GM23338 (cell line): ENCODE data around the gene DISP3. TPM values are rescaled to one million over a fixed set of nuclear protein-coding genes. Genes with fewer than 3 reads are reported as not detected.

Experiments
- ATAC-seq: fragments of 200-7000 bp; cut with Tn5 transposase; 3 replicates; pipeline ENCODE4 v1.9.1; 2020
- DNase-seq: peaks from one replicate; pipeline ENCODE4 v3.0.0-alpha.2; 2015; ENCODE audit warnings: low spot score
- H2AFZ ChIP-seq: fragments of 200-600 bp; sonication (generic); 2 replicates; pipeline ENCODE4 v1.8.0; 2016; ENCODE audit warnings: antibody characterized with exemption, mild to moderate bottlenecking, moderate library complexity
- H3F3A ChIP-seq: fragments of 200-600 bp; sonication (generic); replicated peaks from 2 replicates; pipeline ENCODE4 v1.8.0; 2017; ENCODE audit warnings: antibody characterized with exemption, mixed run types, low read depth
- H3K27ac ChIP-seq: fragments of 200-600 bp; sonication (generic); 2 replicates; pipeline ENCODE4 v1.6.1; 2016; ENCODE audit warnings: low read depth
- H3K27me3 ChIP-seq: fragments of 200-600 bp; sonication (generic); 2 replicates; pipeline ENCODE4 v1.8.0; 2016; ENCODE audit warnings: mild to moderate bottlenecking, mixed run types, moderate library complexity; ENCODE audit not compliant: insufficient read depth
- H3K36me3 ChIP-seq: fragments of 200-600 bp; sonication (generic); 2 replicates; pipeline ENCODE4 v1.8.0; 2016; ENCODE audit warnings: mild to moderate bottlenecking; ENCODE audit not compliant: insufficient read depth
- H3K4me1 ChIP-seq: fragments of 200-600 bp; sonication (generic); 2 replicates; pipeline ENCODE4 v1.8.0; 2016; ENCODE audit warnings: mild to moderate bottlenecking, moderate library complexity; ENCODE audit not compliant: insufficient read depth
- H3K4me2 ChIP-seq: fragments of 200-600 bp; sonication (generic); 2 replicates; pipeline ENCODE4 v1.7.1; 2017; ENCODE audit warnings: mixed run types
- H3K4me3 ChIP-seq: fragments of 200-600 bp; sonication (generic); 2 replicates; pipeline ENCODE4 v1.6.1; 2016; ENCODE audit warnings: mixed run types
- H3K79me2 ChIP-seq: fragments of 200-600 bp; sonication (generic); replicated peaks from 2 replicates; pipeline ENCODE4 v1.8.0; 2017; ENCODE audit warnings: mild to moderate bottlenecking; ENCODE audit not compliant: insufficient read depth
- H3K9me2 ChIP-seq: fragments of 200-600 bp; sonication (generic); 2 replicates; pipeline ENCODE4 v1.8.0; 2017; ENCODE audit not compliant: insufficient read depth
- H4K20me1 ChIP-seq: fragments of 200-600 bp; sonication (generic); replicated peaks from 2 replicates; pipeline ENCODE4 v1.8.0; 2017; ENCODE audit warnings: mild to moderate bottlenecking; ENCODE audit not compliant: insufficient read depth
- H3K27ac Mint-ChIP-seq: 2 replicates; pipeline ENCODE4 v1.8.0; 2020; ENCODE audit warnings: inconsistent platforms, mild to moderate bottlenecking, moderate library complexity, mixed read lengths
- H3K27me3 Mint-ChIP-seq: 3 replicates; pipeline ENCODE4 v1.8.0; 2022; ENCODE audit warnings: low read depth, mild to moderate bottlenecking, moderate library complexity, mixed read lengths, inconsistent platforms; ENCODE audit not compliant: insufficient read depth, poor library complexity
- H3K36me3 Mint-ChIP-seq: 3 replicates; pipeline ENCODE4 v1.8.0; 2021; ENCODE audit warnings: low read depth, mild to moderate bottlenecking, inconsistent platforms, moderate library complexity, mixed read lengths
- H3K4me1 Mint-ChIP-seq: 3 replicates; pipeline ENCODE4 v1.8.0; 2020; ENCODE audit warnings: mild to moderate bottlenecking, inconsistent platforms, mixed read lengths
- H3K4me3 Mint-ChIP-seq: 3 replicates; pipeline ENCODE4 v1.8.0; 2021; ENCODE audit warnings: moderate library complexity, mild to moderate bottlenecking, inconsistent platforms, mixed read lengths
- H3K9me3 Mint-ChIP-seq: 3 replicates; pipeline ENCODE4 v1.8.0; 2020; ENCODE audit warnings: moderate library complexity, mild to moderate bottlenecking, inconsistent platforms, mixed read lengths
- CREB1 ChIP-seq: fragments of 250-450 bp; sonication (Bioruptor Pico); IDR thresholded peaks from 2 replicates; pipeline ENCODE4 v1.5.0; 2020; ENCODE audit warnings: low read depth, mild to moderate bottlenecking, moderate library complexity
- CTCF ChIP-seq, 2 experiments: fragments of 200-600 bp in 1 of 2; sonication (generic) in 1 of 2; conservative IDR thresholded peaks; 2 replicates each; pipeline versions ENCODE4 v1.5.1 to v1.6.1; 2016 to 2017; ENCODE audit warnings: antibody characterized with exemption in 2 of 2, low read depth in 2 of 2, mild to moderate bottlenecking in 2 of 2, moderate library complexity in 1 of 2
- ETS1 ChIP-seq: IDR thresholded peaks from 2 replicates; pipeline ENCODE4 v1.6.1; 2016; ENCODE audit warnings: antibody characterized with exemption
- JUNB ChIP-seq: IDR thresholded peaks from one replicate; pipeline ENCODE4 v1.6.1; 2016; ENCODE audit warnings: antibody characterized with exemption; ENCODE audit not compliant: unreplicated experiment
- NANOG ChIP-seq: IDR thresholded peaks from 2 replicates; pipeline ENCODE4 v1.6.1; 2016; ENCODE audit warnings: antibody characterized with exemption, borderline replicate concordance
- REST ChIP-seq: IDR thresholded peaks from one replicate; pipeline ENCODE4 v1.6.1; 2018; ENCODE audit warnings: antibody characterized with exemption; ENCODE audit not compliant: unreplicated experiment
- ZNF331 ChIP-seq: fragments of 250-450 bp; sonication (Bioruptor Pico); IDR thresholded peaks from 2 replicates; pipeline ENCODE4 v1.5.0; 2020; ENCODE audit warnings: low read depth, mild to moderate bottlenecking, moderate library complexity
- polyA plus RNA-seq: library from polyadenylated mRNA; unstranded; fragments of >200 nt; fragmentation: Nextera tagmentation; extraction: Ambion mirVana; gene quantifications from 2 replicates; pipeline ENCODE4 v1.2.1, GENCODE V29; 2016
- total RNA-seq: library from RNA; depleted of rRNA; stranded (reverse); fragments of >200 nt; shearing (Covaris generic); gene quantifications from 2 replicates; pipeline ENCODE4 v1.2.3, GENCODE V29; 2014

Gene DISP3
- total and polyA plus RNA-seq, 2 experiments from 2014 or later: 3.2 to 11.1 TPM

- Histone ChIP-seq H3K27me3 (no peaks in the 10 kb centered on the region), H3K4me2 (no peak overlapping the region), H3K4me1 (no peaks in the 10 kb centered on the region), H4K20me1 (no peaks in the 10 kb centered on the region), H3K4me3 (no peak overlapping the region), H3K27ac (no peak overlapping the region), H3K36me3 (no peaks in the 10 kb centered on the region), H3K79me2 (no peaks in the 10 kb centered on the region), H2AFZ (no peak overlapping the region; the same call in 1 of the 2 replicates), H3F3A (0 out of 2 replicates have a peak, but pooled peaks cover 3% of the 10 kb centered on the region), H3K9me2 (no peaks in the 10 kb centered on the region)
- Mint-ChIP-seq H3K4me1 (peaks cover 9% of the 10 kb centered on the region), H3K36me3 (no peaks in the 10 kb centered on the region), H3K9me3 (no peaks in the 10 kb centered on the region), H3K27ac (no peak overlapping the region), H3K27me3 (peaks cover 9% of the 10 kb centered on the region), H3K4me3 (no peak overlapping the region)
- TF ChIP-seq ZNF331 (CRISPR knock-in tag) (no peak), NANOG (no peak), ETS1 (no peak), JUNB (no peak), REST (no peak), CREB1 (CRISPR knock-in tag) (no peak)
- peak; percentile 24; the same call in 2 of the 3 replicates for ATAC-seq
- no peak for DNase-seq
These were observed 91.9 kb downstream of the DISP3 start for GRCh38 chr1:11570821-11571380.

- H3K27me3 ChIP-seq: no peaks in the 10 kb centered on the region
- 0 out of 2 replicates have a peak, but pooled peaks cover 3% of the 10 kb centered on the region for H3F3A ChIP-seq
- H3K36me3 ChIP-seq: no peaks in the 10 kb centered on the region
- H3K4me3 ChIP-seq: no peak overlapping the region
- Mint-ChIP-seq H3K27ac (no peak overlapping the region), H3K9me3 (no peaks in the 10 kb centered on the region), H3K4me3 (no peak overlapping the region), H3K36me3 (no peaks in the 10 kb centered on the region), H3K27me3 (peaks cover 13% of the 10 kb centered on the region), H3K4me1 (peaks cover 5% of the 10 kb centered on the region)
- ATAC-seq (peak; percentile 83), DNase-seq (peak; percentile 94)
- no peak overlapping the region for H3K27ac ChIP-seq
- TF ChIP-seq REST (no peak), ZNF331 (CRISPR knock-in tag) (no peak), CTCF (conservative IDR thresholded peaks at IDR 0.05; ENCODE audit: low read depth in 2 of 2) (peak; percentile 70 to 79)
- no peaks in the 10 kb centered on the region for H3K4me1 ChIP-seq
- no peak overlapping the region for H3K4me2 ChIP-seq
- H2AFZ ChIP-seq: 0 out of 2 replicates have a peak overlapping the region, but pooled peaks have one; percentile 57
- H3K9me2 ChIP-seq: no peaks in the 10 kb centered on the region
- H3K79me2 ChIP-seq: no peaks in the 10 kb centered on the region
- no peaks in the 10 kb centered on the region for H4K20me1 ChIP-seq
These were observed 93.1 kb downstream of the DISP3 start for GRCh38 chr1:11571906-11572616.
